ENCODE results near the gene NPAS2.
A peak's percentile ranks its signal among the peaks of the same experiment; 100 is the strongest.

Gene NPAS2

DNA sequence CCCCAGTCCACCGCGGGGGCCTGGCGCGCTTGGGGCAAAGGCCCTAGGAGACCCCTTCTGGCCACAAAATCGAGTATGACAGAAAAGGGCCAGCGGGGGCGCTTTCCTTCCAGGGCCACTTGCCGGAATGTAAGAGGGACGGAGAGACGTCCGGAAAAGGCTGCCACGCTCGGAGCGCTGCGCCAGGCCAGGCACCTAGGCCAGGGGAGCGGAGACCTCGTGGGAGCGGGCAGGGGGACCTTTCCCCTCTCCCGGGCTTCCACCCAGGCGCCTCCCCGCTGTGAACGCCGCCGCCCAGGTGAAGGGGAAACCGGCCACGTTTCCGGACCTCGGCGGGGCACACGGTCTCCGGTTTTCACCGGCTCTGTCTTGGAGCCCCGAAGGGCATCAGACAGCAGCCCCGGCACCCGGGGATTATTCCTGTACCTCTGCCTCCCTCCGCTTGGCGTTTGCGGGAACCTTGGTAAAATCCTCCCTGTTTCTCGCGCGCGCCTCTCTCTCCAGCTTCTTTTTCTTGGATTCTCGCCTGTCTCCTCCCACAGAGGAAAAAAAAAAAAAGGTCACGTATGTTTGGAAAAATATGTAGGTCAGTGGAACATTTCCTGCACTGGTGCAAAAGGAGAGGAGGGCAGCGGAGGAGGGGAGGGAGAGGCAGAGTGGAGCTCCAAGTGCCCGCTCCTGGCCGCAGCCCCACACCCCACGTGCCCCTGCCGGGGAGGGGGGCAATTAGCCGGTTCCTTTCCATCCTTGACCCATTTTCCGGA, 1.2 kb upstream of the NPAS2 start:
- TF ChIP-seq, protein P1, sequence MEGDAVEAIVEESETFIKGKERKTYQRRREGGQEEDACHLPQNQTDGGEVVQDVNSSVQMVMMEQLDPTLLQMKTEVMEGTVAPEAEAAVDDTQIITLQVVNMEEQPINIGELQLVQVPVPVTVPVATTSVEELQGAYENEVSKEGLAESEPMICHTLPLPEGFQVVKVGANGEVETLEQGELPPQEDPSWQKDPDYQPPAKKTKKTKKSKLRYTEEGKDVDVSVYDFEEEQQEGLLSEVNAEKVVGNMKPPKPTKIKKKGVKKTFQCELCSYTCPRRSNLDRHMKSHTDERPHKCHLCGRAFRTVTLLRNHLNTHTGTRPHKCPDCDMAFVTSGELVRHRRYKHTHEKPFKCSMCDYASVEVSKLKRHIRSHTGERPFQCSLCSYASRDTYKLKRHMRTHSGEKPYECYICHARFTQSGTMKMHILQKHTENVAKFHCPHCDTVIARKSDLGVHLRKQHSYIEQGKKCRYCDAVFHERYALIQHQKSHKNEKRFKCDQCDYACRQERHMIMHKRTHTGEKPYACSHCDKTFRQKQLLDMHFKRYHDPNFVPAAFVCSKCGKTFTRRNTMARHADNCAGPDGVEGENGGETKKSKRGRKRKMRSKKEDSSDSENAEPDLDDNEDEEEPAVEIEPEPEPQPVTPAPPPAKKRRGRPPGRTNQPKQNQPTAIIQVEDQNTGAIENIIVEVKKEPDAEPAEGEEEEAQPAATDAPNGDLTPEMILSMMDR (conservative IDR thresholded peaks at IDR 0.05; ENCODE audit: control insufficient read depth, insufficient read depth, low read depth, low read length), result peak; percentile 16
- DNase-seq (ENCODE audit: low read depth), result peak; percentile 73
- peak overlapping the region; percentile 56 for H3K4me3 ChIP-seq (ENCODE audit: control insufficient read depth, low read depth, low read length)

DNA sequence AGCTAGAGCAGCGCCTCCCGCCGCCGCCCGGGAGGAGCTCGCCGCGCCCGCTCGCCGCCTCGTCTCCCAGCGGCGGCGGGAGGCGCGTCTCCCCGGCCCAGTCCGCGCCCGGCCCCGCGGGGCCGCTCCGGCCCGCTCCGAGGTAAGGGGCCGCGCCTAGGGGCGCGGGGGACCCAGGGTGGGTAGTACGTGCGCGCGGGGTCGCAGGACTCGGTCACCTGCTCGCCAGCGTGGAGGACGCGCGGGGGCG, 259 bp downstream of the NPAS2 start:
- DNase-seq (ENCODE audit: low read depth), result no peak
- H3K4me3 ChIP-seq (ENCODE audit: control insufficient read depth, low read depth, low read length), result peak overlapping the region; percentile 69
- TF ChIP-seq, protein P1 (conservative IDR thresholded peaks at IDR 0.05; ENCODE audit: control insufficient read depth, insufficient read depth, low read depth, low read length), result no peak

DNA sequence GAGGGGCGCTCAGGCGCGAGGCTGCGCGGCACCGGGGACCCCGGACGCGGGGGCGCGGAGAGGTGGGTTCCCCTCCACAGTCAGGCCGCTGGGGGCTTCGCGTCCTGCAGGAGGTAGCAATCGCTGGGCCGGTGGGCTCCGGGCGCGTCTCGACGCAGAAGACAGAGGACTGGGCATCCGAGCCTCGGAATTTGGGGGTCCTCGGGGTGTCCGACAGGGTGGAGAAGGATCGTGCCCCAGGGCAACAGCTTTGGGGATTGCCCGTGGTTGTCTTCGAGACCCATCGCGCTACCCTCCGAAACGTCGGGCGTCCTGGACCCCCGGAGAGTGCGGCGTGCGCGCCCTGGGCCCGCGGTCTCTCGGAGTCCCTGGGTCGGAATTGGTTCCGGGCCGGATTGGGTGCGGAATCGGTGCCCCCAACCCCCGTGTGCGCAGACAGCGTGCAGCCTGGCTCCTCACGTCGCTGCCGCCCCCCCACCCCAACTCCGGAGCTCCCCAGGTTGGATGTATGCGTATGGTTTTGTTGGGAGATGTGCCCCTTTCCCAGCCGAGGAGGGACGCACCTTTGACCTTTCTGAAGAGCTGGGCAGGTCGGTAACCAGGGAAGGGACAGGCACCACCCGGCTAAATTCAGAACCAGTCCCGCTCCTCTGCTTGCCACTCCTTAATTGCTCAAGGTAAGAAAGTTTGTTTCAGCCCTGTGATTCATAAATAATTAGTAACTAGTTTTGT, 750 bp downstream of the NPAS2 start:
- TF ChIP-seq, protein P1 (conservative IDR thresholded peaks at IDR 0.05; ENCODE audit: control insufficient read depth, insufficient read depth, low read depth, low read length), result no peak
- DNase-seq (ENCODE audit: low read depth), result no peak
- H3K4me3 ChIP-seq (ENCODE audit: control insufficient read depth, low read depth, low read length), result peak overlapping the region; percentile 69

DNA sequence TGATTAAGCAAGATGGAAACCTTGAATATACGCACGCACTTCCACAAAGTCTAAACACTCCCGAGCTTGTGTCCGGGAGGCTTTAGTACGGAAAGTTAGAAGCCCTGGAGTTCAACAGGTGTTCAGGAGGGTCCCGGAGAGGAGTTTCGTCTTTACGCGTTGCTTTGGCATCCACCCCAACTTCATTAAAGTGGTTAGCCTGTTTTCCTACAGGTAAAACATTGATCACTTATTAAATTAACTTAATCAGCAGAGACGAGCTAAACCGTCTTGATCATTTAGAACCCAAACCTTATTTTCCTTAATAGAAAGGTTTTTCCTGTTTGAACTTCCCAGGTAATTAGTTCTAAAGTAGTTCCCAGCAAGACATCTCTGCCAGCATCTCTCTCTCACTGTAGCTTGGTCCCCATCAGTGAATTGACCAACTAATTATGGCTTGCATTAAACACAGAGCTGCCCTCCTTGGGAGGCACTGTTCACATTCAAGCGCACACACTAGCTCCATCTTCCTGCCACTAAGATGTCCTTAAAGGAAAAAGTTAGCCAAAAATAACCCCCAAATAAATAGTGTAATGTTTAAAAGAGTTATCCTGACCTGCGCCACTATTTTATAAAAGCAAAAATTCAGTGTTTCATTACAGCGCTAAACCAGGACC, 1.4 kb downstream of the NPAS2 start:
- H3K4me3 ChIP-seq (ENCODE audit: control insufficient read depth, low read depth, low read length), result peak overlapping the region; percentile 69
- no peak for DNase-seq (ENCODE audit: low read depth)
- TF ChIP-seq, protein P1 (conservative IDR thresholded peaks at IDR 0.05; ENCODE audit: control insufficient read depth, insufficient read depth, low read depth, low read length), result no peak

DNA sequence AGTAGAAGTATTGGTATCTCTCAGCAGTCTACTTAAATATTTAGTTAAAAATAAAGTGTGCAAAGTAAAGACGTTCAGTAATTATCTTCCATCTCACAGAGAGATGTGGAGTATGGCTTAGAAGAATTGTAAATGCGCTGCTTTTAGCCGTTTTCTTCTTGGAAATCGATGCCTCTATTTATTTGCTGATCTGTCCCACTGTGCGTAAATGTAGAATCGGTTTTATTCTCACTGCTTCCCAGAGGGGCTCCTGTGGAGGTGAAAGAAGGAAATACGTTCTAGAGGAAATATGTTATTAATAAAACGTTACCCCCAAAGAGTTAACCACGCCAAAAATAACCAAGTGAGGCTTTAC, 1.9 kb downstream of the NPAS2 start:
- no peak overlapping the region for H3K4me3 ChIP-seq (ENCODE audit: control insufficient read depth, low read depth, low read length)
- DNase-seq (ENCODE audit: low read depth), result no peak
- TF ChIP-seq, protein P1 (conservative IDR thresholded peaks at IDR 0.05; ENCODE audit: control insufficient read depth, insufficient read depth, low read depth, low read length), result no peak

DNA sequence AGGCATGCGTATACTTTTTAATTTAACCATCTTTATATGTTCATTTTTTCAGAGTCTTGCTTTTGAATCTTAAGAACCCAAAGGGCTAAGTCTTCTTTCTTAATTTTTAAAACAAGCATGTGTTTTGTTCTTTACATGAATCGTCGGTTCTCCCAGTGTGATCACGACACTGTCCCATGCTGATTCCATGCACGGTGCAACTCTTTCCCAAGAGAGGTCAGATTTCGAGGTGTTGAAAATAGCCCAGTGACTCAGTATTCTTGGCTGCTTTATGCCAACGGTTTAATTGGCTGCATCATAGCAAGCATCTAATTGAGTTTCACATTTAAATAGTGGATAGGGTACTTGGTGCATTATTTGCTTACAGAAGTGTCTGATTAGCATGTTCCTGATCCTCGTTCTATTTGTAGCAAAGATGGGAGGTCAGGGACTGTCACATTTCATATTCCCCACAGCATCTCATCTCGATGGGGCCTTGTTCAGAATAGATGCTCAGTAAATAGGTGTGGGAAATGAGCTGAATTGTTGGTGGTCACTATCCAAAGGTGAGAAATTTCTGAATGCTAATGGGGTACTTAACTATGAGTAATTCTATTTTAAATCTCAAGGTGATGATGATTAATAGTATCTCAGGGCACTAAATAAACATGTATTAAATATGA, 2.8 kb downstream of the NPAS2 start:
- H3K4me3 ChIP-seq (ENCODE audit: control insufficient read depth, low read depth, low read length), result no peak overlapping the region
- TF ChIP-seq, protein P1 (conservative IDR thresholded peaks at IDR 0.05; ENCODE audit: control insufficient read depth, insufficient read depth, low read depth, low read length), result no peak
- DNase-seq (ENCODE audit: low read depth), result peak; percentile 78
